Activated CD4-positive, CD25-positive, alpha-beta regulatory T cell (primary cell): ENCODE data around the gene NBPF26.
"Not testable (repeated sequence)": the region's sequence is repeated elsewhere in the genome, so short reads cannot be mapped to it uniquely, and the experiment has no call there.

ENCODE experiments used
- DNase-seq, 4 experiments: peaks; one replicate each; lab custom pipeline; 2025; lab: John Stamatoyannopoulos, UW

Gene NBPF26

DNA sequence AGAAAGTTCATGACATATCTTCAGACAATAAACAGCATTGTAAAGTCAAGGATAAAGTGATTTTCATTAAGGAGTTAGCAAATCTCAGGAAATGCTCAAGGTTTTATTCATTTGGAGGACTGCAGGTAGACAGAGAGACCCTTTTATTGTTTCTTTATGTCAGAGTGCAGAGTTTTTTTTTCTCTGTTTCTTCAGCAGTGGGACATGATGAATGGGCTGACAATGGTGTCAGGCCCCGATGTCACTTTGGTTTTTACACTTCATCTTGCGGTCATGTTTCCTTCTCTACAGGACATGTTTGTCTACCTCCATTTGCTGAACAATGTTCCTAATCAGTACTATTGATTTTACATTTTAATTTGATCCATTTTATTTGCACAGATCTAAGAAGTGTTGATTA, 134.4 kb downstream of the NBPF26 start:
- DNase-seq, result not testable (repeated sequence)

DNA sequence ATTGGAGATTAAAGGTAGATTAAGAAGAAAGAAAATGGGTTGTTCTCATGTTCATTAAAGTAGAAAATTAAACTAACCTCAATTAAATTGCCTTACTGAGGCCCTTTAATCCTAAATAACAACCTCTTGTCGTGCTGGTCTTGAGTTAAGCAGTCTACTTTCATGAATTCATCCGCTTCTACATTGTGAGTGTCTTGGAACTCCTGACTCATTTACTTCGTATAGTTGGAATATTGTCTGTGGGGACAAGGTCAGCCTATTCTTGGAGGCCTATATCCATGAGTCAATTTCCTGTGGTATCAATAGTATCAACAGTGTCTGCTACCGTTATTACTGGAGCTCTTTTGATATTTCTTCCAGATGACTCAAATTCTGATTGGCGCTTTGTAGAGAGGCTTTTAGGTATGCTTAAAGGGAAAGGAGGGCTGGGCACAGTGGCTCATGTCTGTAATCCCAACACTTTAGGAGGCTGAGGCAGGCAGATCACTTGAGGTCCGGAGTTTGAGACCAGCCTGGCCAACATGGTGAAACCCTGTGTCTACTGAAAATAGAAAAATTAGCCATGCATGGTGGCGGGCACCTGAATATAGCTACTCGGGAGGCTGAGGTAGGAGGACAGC, 136.0 kb downstream of the NBPF26 start:
- not testable (repeated sequence) for DNase-seq

DNA sequence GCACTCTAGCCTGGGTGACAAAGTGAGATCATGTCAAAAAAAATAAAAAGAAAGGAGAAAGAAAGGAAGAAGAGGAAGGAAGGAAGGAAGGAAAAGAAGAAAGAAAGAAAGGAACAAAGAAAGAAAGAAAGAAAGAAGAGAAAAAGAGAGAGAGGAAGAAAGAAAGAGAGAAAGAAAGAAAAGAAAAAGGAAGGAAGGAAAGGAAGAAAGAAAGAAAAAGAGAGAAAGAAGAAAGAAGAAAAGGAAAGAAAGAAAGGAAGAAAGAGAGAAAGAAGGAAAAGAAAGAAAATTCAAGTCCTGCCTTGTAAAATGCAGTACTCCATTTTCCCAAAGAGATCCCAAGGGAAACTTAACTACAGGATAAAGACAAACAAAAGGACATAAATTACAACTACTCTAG, 154.5 kb downstream of the NBPF26 start:
- not testable (repeated sequence) for DNase-seq

DNA sequence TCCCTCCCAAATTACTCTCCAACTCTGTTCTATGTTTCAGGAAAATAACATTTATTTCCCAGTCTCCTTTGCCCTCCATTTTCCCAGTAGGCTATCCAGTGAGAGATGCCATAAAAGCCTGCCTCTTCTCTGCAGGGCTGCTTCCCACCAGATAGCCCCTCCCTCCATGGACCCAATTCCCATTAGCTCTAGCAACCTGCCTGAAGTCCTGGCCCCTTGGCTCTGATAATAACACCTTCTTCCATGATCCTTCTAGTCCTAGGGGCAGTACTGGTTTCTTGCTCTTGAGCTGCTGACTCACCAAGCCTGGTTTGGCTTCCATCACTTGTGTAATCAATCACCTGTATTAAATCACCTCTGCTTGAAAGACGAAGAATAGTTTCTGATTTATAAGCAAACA, 156.3 kb downstream of the NBPF26 start:
- not testable (repeated sequence) for DNase-seq

DNA sequence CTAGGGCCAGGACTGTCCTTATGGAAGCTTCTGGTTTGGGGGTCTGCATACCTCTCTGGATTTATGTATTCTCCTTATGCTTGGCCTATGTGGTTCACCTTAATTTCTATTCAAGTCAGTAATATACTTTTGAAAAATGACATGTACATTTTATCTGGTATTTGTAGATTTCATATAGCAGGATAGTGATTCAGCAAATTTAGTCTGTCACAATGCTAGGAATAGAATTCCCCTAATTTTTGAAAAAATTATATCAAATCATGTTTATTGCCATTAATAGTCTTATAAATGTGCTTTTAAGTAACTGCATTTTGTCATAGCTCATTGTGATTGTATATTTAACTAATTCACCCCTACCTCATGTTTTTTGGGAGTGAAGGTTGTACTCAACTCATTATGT, 158.2 kb downstream of the NBPF26 start:
- not testable (repeated sequence) for DNase-seq
